ENCODE data around the gene TBC1D1. TPM values are rescaled to one million over a fixed set of nuclear protein-coding genes. Genes with fewer than 3 reads are reported as not detected.

The TBC1D1 gene
- total RNA-seq, 4 donors from 2014 or later: 15.9 to 24.0 (median 20.0) TPM

GRCh38 chr4:38164346-38164745 lies 273.5 kb downstream of the TBC1D1 start:
- no peak for DNase-seq (ENCODE audit: low spot score in 2 of 2)
- 94 to 96% methylated on average over 3 of the region's 3 CpGs for WGBS, 2 donors
- no peak for TF ChIP-seq CTCF (IDR thresholded peaks at IDR 0.05)
- TF ChIP-seq POLR2A (IDR thresholded peaks at IDR 0.05): no peak
- intact Hi-C loops (cut with DNase I; ENCODE audit: low total_unique reads): no loop called here
- H3K4me3 ChIP-seq (ENCODE audit: low read depth, poor library complexity, severe bottlenecking): no peak overlapping the region

- 75 to 80% methylated on average over 6 of the region's 6 CpGs for WGBS, 2 donors
- intact Hi-C loops (cut with DNase I; ENCODE audit: low total_unique reads): no loop called here
- H3K4me3 ChIP-seq (ENCODE audit: low read depth, poor library complexity, severe bottlenecking): no peak overlapping the region
- TF ChIP-seq CTCF (IDR thresholded peaks at IDR 0.05) (no peak), POLR2A (IDR thresholded peaks at IDR 0.05) (no peak)
- no peak for DNase-seq (ENCODE audit: low spot score in 2 of 2)
Observed at GRCh38 chr4:38166082-38166481, 275.2 kb downstream of the TBC1D1 start.

- intact Hi-C loops (cut with DNase I; ENCODE audit: low total_unique reads): no loop called here
- WGBS, 2 donors: 25 to 32% methylated on average over 3 of the region's 3 CpGs
- TF ChIP-seq POLR2A (IDR thresholded peaks at IDR 0.05) (no peak), CTCF (IDR thresholded peaks at IDR 0.05) (no peak)
- DNase-seq (ENCODE audit: low spot score in 2 of 2): no peak
- no peak overlapping the region for H3K4me3 ChIP-seq (ENCODE audit: low read depth, poor library complexity, severe bottlenecking)
Observed at GRCh38 chr4:38166768-38167167, 275.9 kb downstream of the TBC1D1 start.

GRCh38 chr4:38167973-38168372 lies 277.1 kb downstream of the TBC1D1 start:
- intact Hi-C loops (cut with DNase I; ENCODE audit: low total_unique reads): no loop called here
- DNase-seq (ENCODE audit: low spot score in 2 of 2): no peak
- 89 to 92% methylated on average over 4 of the region's 4 CpGs for WGBS, 2 donors
- H3K4me3 ChIP-seq (ENCODE audit: low read depth, poor library complexity, severe bottlenecking): no peak overlapping the region
- TF ChIP-seq CTCF (IDR thresholded peaks at IDR 0.05) (no peak), POLR2A (IDR thresholded peaks at IDR 0.05) (no peak)

GRCh38 chr4:38169524-38169923 lies 278.6 kb downstream of the TBC1D1 start:
- WGBS, 2 donors: 35 to 38% methylated on average over 5 of the region's 5 CpGs
- DNase-seq (ENCODE audit: low spot score in 2 of 2): no peak
- intact Hi-C loops (cut with DNase I; ENCODE audit: low total_unique reads): no loop called here

More at GRCh38 chr4:38169524-38169923, 278.6 kb downstream of the TBC1D1 start:
- TF ChIP-seq CTCF (IDR thresholded peaks at IDR 0.05) (no peak), POLR2A (IDR thresholded peaks at IDR 0.05) (no peak)
- H3K4me3 ChIP-seq (ENCODE audit: low read depth, poor library complexity, severe bottlenecking): no peak overlapping the region
